Measurements from ENCODE around the gene SPOCK1.

SPOCK1 gene

DNA sequence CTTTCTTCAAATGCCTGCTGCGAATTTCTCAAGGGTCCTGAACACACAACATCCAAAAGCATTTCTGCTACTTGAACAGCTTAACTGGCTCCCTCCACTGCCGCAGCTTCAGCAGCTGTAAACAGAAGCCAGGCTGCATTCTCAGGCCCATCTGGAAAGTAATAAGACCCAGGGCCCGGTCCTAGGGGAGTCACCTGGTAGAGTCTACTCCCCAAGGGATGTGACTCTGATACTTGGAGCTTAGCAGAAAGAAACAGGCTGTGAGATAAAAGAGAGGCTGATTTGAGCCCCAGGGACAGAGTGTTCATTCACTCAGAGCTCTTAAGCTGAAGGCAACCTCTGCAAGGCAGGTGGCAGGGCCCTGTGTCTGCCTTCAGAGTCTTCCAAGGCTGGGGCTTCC, 356.8 kb downstream of the SPOCK1 start:
- DNase-seq: no peak

DNA sequence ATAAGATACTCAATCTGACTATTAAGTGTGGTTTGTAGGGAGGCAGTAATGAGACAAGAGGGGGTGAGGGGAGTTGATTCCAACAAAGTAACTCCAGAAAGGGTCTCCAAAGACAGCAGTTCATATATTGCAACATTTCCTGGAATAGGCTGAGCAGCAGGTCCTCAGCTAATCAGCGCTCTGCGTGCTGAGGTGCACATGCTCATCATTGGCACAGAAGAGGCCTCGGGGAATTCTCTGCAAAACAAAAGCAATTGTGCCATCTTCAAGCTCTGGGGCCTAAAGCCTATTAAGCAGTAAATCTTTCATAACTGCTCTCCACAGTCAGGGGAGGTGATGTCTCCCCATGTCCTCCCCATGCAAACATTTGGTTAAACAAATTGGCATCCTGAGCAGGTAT, 357.3 kb downstream of the SPOCK1 start:
- DNase-seq: no peak

DNA sequence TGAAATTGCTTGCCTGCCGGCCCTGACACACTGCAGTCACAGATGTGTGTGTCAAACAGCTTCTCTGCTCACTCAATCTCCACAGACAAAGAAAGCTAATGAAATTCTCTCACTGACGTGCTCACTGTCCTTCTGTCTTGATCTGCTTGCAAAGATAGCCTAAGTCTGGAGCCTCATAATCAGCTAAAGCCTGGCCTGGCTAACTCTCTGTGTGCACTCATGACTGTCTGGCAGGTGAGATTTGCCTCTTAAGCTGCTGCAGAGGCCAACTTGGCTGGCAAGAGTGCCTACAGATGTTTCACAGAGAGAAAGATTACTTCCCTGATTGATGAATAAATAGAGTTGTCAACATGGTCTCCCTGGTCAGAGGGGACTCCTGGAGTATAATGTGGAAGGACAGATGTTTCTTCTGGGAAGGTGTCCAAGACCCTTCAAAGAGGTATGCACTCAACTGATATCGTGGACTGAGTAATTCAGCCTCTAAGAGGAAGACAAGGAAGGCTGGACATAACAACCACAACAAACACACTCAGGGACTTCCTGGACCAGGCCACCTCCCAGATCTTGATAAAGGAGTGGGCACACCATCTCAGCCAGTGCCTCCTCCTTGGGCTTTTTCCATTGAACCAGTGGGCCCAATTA, 362.0 kb downstream of the SPOCK1 start:
- no peak for DNase-seq

DNA sequence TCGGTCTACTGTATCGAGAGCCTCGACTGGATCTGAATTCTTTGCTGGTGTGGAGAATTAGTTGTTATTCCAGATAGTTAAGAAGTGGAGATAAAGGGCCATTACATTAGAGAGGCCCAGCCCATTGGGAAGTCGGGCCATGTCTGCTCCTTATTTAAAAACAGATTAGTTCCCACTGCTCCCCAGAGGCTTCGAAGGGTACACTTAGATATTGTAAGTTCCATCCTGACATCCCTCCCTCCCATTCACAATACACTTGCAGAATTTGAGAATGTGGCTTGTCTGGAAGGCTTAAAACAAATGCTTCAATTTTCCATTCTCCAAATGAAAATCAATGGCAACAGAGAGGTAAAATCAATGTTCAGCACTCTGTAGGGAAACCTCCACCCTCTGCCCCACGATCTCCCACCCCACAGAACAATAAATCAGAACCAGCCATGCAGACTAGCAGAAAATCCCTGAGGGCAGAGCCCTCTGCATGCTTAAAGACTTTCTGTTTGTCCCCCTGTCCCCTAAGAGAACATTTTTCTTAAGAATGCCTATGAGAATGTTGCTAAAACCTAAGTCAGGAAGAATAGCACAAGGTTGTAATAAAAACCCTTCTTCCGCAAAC, 364.1 kb downstream of the SPOCK1 start:
- no peak for DNase-seq

DNA sequence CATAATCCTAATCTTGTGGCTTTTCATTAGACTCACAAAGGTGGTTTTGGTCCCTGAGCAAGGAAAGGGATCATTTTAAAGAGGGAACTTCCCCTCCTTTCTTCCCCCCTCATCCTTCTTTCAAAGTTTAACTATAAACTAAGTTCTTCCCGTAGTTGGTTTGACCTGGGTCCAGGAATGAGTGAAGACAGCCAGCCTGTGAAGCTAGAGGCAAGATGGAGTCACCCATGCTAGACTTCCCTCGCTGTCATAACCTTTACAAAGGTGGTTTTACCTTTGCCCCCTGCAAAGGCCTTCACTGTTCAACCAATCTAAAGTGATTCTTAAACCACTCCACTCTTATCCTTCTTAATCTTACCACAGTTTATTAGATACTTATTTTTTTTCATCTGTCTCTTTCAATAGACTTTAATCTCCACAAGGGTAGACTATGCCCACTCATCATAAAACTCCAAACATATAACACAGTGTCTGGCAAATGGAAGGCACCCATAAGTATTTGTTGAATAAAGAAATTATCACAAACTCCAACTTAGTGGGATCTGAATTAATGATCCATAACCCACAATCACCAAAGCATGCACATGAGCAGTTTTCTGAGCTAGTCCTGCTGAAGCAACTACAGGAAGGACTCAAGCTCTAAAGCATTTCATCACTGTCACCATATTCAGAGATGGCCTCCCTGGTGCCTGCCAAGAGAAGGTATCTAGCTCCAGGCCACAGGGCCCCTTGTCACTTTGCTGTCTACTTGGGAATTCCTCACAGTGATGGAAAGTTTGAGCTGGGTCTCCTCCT, 369.0 kb downstream of the SPOCK1 start:
- no peak for DNase-seq

DNA sequence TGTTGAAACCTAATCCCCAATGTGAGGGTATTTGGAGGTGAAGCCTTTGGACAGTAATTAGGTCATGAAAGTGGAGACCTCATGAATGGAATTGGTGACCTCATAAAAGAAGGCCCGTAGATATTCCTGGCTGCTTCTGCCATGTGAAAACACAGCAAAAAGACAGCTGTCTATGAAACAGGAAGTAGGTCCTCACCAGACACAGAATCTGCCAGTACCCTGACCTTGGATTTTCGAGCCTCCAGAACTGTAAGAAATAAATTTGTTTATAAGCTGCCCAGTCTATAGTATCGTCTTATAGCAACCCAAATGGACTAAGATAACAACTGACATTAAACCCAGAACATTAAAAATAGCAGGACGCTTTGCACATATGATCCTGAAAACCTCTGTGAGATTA, 371.1 kb downstream of the SPOCK1 start:
- no peak for DNase-seq

DNA sequence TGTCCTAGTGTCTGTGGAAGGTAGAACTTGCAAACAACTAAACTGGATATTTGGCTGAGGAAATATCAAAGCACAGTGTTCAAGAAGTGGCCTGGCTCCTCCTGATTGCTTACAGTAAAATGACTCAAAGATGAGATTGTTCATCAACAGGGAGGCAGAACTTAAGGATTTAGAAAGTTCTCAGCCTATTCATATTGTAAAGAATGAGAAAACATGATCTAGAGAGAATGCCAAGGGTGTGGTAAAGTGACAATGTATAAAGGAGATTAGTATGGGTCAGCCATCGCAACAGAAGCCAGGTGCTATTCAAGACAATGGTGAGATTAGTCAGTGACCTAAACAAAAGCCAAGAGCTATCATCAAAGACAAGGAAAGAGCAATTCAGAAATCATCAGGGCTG, 372.3 kb downstream of the SPOCK1 start:
- no peak for DNase-seq

DNA sequence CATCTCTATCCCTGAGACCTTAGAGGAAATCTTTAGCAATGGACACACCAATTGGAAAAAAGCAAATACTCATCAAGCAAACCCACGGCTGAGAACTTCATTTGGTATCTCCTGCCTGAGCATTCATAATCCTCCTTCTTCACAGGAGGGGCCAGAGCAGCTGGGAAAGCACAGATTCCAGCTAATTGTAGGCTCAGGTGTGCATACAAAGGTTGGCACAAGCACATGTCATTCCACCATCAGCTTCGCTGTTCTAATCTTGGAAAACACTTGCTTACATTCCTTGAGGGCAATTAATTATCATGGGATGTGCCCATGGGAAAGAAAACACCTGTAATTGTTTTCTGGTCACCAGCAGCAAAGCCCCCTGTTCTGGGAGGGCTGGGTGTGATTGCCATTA, 376.6 kb downstream of the SPOCK1 start:
- peak; percentile 25 for DNase-seq

DNA sequence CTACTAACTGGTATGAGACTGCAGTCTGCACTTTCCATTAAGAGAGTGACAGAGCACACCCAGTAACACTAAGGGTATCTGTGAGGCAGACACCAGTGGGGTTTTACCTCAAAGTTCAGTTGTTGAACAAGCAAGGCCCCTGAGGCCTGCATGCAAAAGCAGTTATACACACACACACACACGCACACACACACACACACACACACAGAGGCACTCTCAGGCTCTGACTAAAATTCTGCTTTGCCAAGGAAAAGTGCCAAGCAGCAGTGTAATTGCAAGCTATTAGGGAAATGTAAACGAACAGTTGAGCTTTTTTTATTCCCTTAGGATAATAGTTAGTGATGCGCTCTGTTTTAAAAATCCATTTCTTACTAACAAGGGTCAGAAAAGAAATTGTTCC, 377.1 kb downstream of the SPOCK1 start:
- no peak for DNase-seq

DNA sequence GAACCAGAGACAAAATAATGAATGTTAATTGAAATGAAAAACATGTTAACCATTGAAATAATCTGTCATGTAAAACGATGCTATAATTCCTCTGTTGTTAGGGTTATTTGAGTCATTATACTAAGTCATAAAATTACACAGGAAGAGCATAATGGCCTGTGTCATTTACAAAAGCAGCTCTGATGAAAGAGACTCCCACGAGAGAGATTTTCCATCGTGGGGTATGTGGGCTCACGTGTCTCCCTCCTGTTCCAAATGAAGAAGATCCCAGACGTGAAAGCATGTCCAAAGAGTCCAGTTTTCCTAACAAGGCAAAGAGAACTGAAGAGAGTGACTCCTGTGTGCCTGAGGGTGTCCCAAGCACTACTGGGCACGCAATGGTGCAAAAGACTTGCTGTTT, 379.8 kb downstream of the SPOCK1 start:
- peak; percentile 9 for DNase-seq

DNA sequence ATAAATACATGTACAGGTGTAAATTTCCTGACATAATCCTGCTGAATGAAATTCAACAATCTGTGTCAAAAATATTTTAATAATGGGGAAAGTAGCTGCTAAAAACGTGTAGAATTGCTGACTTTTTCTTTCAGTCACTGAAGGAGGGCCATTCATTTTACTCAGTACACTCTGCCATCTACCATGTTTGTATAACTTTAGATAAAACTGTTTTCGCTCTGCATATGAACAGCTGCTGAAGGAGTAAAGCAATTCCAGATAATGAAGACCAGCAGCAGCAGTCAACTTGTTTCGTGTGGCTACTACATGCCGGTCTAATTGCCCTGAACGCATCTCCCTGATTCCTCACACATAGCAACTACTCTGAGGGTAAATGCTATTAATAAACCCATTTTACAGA, 380.5 kb downstream of the SPOCK1 start:
- no peak for DNase-seq

DNA sequence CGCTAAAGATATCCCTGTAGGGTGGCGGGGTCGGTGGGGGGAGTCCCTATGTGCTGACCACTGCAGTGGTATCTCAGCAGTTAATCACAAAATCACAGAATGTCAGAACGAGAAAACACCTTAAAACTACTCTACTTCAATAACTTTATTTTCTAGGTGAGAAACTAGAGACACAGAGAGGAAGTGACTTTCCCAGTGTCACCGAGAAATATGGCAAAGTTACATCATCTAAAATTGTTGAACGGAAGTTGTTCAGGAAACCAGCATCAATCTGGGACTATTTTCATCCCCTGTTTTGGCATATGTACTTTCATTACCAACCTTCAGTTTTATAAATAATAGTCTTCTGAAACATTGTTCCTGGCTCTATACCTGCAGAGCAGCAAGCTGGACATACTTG, 384.0 kb downstream of the SPOCK1 start:
- DNase-seq: no peak

DNA sequence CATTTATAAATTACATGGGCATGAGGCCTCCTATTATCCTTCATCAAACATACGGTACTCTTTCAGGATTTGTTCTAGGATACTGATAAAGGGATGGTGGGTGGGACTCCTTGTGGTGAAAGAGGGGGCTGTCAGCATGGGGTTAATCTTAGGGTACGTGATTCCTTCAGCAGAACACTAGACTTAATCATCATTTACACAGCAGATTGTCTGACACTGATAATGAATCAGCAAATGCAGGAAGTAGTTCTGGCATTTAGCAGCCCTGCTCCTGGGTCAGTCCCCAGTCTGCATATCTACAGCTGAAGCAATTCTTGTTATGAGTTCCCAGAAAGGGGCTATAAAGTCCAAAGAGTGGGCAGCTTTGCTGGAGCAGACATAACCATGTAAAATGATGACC, 384.6 kb downstream of the SPOCK1 start:
- DNase-seq: no peak

DNA sequence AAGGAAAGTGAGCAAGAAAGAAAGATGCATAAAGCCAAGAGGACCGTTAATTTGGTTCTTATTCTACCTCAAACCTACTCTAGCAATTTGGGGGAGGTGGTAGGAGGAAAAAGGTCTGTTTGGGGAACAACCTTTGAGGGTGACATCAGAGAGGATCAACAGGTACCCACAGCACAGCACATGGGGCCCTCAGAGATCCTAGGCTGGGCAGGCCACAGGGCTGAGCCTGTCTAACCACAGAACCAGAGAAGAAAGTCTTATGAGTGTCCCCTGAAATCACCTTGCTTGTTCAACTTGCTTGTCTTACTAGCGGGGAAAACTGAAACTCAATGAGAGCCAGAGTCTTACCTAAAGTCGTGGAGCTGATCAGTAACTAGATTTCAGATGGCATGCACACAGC, 385.2 kb downstream of the SPOCK1 start:
- DNase-seq: no peak

DNA sequence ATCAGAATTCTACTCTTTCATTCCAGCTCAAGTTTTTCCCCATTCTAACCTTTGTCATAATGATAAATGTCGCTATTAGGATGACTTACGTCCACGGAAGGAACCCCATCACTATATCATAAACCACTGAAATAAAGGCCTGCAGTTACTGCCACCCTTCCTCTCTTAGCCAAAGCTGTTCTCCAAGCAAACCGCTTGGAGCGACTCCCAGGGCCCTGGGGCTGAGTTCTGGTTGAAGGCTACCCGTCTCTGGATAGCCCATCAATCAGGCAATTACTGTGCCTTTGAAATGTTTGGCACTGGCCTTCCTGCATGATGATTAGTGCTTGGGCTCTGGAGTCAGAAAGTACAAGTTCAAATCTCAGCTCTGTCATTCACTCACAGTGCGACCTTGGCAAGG, 386.0 kb downstream of the SPOCK1 start:
- no peak for DNase-seq

DNA sequence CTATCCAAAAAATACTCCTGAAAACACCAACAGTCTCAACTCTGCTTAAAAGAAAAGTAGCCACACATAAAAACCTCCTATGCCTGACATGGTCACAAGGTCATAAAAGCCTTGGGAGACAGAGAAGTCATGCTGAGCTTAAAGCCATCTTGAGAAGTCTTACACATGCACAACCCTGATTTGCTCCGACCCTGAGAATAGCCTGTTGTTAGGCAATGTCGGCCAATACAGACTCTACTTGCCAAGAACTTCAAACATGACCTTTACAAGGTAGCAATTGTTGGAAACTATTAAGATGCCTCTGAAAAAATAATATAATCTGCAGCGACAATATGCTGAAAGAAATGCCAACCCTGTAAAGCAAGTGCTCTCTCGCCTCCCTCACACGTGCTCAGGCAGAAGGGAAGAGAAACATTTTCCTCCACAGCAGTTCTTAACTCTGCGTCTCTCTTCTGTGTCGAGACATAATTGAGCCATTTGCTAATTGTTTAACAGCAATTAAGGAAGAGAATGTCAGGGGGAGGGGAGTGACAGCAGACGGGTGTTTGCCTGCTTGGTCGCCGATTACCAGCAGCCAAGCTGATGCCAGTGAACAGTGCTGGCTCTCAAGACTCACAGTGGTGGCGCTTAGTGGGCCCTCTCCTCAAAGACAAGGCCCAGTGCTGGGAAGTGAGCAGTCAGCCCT, 393.6 kb downstream of the SPOCK1 start:
- DNase-seq: no peak

DNA sequence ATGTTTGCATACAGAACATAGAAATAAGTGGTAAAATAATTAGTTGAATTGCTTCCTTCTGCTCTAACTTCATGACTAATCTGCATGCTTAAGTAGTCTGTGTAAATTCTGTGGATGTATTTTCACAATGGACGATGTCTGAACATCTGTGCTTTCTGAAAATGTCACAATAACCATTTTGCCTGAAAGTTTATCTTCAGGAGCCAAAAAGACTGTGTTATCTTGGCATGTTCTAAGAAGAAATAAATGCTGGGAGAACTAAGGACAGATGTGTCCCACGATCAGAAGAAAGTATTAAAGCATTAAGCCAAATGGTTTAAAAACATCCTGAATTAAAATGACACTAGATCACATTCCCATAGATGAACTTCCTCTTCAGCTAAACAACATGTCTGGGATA, 397.6 kb downstream of the SPOCK1 start:
- DNase-seq: no peak

DNA sequence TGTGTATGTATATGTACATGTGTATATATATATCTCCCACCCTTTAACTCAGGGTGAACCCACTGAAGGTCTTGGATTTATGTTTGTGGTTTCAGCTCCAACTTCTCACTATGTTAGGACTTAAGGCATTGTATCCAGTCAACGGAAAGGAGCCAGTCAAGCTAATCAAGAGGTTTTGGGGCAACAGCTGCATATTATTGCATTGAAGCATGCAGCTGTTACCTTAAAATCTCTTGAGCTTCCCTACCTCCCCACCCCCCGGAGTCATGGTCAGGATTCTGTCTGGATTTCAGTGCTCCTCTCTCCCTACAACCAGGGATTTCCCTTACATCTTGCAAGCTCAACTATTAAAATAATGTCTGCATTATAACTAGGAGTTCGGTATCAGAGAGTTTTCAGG, 399.5 kb downstream of the SPOCK1 start:
- no peak for DNase-seq

DNA sequence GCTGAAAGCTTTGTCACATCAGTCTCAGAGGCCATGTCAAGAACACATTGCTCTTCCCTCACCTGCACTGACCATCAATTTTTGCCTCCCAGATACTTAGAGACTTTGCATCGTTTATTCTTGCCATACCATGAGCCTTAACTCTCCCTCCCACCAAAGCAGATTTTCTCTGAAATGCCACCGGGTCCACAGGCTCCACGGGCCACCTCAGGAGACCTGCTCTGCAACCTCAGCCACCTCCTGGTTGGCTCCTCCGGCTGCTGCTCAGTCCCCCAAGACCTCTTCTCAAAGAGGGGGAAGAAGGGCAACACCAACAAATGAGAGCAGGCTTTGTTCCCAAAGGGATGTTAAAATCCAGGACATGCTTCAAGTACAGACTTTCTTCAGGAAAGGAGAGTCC, 400.5 kb downstream of the SPOCK1 start:
- no peak for DNase-seq

DNA sequence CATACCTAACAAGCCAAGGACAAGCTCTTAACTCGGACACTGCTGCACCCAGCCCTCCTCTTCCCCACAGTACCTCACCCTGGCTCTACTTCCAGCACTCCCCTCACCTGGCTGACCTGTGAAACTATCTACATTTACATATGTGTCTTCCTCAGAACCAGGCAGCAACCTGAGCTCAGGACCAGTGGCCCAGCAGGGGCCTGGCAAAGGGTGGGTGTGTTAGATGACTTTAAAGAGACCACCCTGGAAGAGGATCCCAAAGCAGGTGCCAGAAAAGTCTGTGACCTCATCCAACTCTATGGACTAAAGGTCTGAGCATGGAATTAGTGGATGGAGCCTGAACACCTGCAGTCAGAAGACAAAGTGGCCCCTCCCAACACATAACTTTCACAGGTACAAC, 400.9 kb downstream of the SPOCK1 start:
- no peak for DNase-seq

DNA sequence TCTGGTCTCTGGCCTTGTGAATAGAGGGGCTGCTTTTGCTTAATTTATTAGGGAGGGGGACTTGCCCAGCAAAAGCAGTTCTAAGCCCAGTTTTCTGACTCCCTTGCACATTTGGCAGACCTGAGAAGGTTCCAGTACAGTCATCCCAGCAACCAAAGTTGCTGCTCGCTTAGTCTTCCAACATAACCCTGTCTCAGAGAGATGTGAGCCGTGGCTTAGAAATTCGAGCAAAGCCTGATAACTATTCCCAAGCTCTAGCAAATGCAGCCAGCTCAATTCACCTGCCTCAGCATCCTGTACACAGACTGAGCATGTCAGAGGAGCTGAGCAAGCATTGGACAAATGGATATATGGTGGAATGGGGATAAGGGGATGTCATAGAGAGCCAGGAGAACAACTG, 401.9 kb downstream of the SPOCK1 start:
- DNase-seq: no peak

DNA sequence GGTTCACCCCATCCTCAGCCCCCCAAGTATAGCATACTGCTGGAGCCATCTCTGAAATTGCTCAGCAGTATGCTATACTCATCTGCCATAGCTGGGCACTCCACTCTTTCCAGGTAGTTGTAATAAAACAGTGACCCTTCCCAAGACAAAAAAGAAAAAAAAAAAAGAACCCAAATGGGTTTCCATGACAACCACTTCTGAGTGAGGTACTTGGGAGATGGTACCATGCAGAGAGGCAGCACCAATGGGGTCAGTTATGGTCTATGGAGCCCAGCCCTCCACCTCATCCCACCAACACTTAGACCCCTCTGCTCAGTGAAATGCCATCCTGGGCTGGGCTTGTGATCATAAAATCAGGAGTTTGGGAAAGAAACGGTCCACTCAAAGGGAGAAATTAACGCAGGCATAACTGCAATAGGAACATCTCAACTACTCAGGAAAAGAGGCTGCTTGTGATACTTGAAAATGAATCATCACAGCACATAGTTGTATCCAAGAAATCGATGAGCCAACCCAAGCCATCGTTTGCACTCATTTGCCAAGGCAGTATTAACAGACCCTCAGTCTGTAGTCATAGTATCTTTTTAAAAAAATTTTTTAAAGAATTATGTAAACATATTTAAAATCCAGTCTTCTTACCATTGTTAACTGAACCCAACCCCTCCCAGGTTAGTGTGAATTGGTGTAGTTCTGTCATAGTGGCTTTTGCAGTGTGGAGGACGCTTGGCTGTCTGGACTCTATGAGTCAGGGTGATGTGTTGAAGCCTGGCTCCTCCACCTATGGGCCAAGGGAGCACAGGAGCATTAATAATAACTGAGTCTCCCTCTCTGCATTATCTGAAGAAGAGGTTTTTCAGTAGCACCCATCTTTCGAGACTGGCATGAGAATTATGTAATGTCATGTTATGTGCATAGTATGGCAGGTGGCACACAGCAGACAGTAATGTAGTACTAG, 402.7 kb downstream of the SPOCK1 start:
- DNase-seq: no peak

DNA sequence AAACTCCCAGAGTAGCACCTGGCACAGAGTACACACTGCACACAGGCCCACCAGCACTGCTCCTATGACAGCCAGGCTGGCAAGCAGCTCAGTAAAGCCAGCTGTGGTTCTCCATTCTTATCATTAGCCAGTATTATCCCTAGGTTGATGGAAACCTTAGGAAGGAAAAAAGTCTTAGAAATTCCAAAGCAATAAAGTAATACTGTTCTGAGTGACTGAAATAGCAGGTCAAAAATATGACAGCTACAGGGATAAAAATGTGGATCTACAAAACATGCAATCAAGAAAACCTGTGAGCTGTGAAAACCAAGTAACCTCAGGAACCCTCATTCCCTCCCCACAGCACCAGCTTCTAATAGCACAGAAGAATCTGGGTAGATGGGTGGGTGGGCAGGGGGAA, 403.5 kb downstream of the SPOCK1 start:
- no peak for DNase-seq
